ENCODE measurements around the gene TSPAN3.

TSPAN3 gene

GRCh38 chr15:77020348-77021087, 50.4 kb downstream of the TSPAN3 start:
- DNase-seq (ENCODE audit: low read depth): no peak
- no peak overlapping the region for H3K4me3 ChIP-seq (ENCODE audit: low read depth, low read length)
- TF ChIP-seq CTCF (IDR thresholded peaks at IDR 0.05; ENCODE audit: low read depth, low read length) (no peak), MAX (IDR thresholded peaks at IDR 0.05; ENCODE audit: low read depth, low read length) (no peak), POLR2A (IDR thresholded peaks at IDR 0.05; ENCODE audit: extremely low read depth, insufficient read length) (no peak), MYC (IDR thresholded peaks at IDR 0.05; ENCODE audit: low read depth, low read length) (no peak)

GRCh38 chr15:77019521-77020331, 51.2 kb downstream of the TSPAN3 start:
- no peak for TF ChIP-seq MAX (IDR thresholded peaks at IDR 0.05; ENCODE audit: low read depth, low read length)
- TF ChIP-seq POLR2A (IDR thresholded peaks at IDR 0.05; ENCODE audit: extremely low read depth, insufficient read length): no peak
- TF ChIP-seq MYC (IDR thresholded peaks at IDR 0.05; ENCODE audit: low read depth, low read length): no peak
- no peak for TF ChIP-seq CTCF (IDR thresholded peaks at IDR 0.05; ENCODE audit: low read depth, low read length)
- H3K4me3 ChIP-seq (ENCODE audit: low read depth, low read length): no peak overlapping the region
- DNase-seq (ENCODE audit: low read depth): peak; percentile 78

- TF ChIP-seq CTCF (IDR thresholded peaks at IDR 0.05; ENCODE audit: low read depth, low read length) (no peak), MAX (IDR thresholded peaks at IDR 0.05; ENCODE audit: low read depth, low read length) (no peak), POLR2A (IDR thresholded peaks at IDR 0.05; ENCODE audit: extremely low read depth, insufficient read length) (no peak), MYC (IDR thresholded peaks at IDR 0.05; ENCODE audit: low read depth, low read length) (no peak)
- no peak overlapping the region for H3K4me3 ChIP-seq (ENCODE audit: low read depth, low read length)
- no peak for DNase-seq (ENCODE audit: low read depth)
Observed at GRCh38 chr15:77018796-77019505, 52.0 kb downstream of the TSPAN3 start.

- no peak for DNase-seq (ENCODE audit: low read depth)
- TF ChIP-seq CTCF (IDR thresholded peaks at IDR 0.05; ENCODE audit: low read depth, low read length): no peak
- no peak for TF ChIP-seq MAX (IDR thresholded peaks at IDR 0.05; ENCODE audit: low read depth, low read length)
- no peak for TF ChIP-seq POLR2A (IDR thresholded peaks at IDR 0.05; ENCODE audit: extremely low read depth, insufficient read length)
- TF ChIP-seq MYC (IDR thresholded peaks at IDR 0.05; ENCODE audit: low read depth, low read length): no peak
- no peak overlapping the region for H3K4me3 ChIP-seq (ENCODE audit: low read depth, low read length)
Observed at GRCh38 chr15:77017761-77018720, 52.9 kb downstream of the TSPAN3 start.
